Spleen (tissue), 7 donors: ENCODE data around the gene SMAD2.

Experiments
- CTCF ChIP-seq, 11 experiments: fragments of 200-600 bp in 7 of 11; fragments of 450-650 bp in 4 of 11; sonication (generic) in 4 of 11; IDR thresholded peaks in 8 of 11; conservative IDR thresholded peaks in 3 of 11; 1 replicate in 7 of 11; 2 replicates in 4 of 11; pipeline versions ENCODE4 v1.4.0 to v1.8.0; 2016 to 2021; ENCODE audit warnings: antibody characterized with exemption in 11 of 11, inconsistent platforms in 4 of 11, mild to moderate bottlenecking in 1 of 11
- POLR2A ChIP-seq, 3 donors: fragments of 450-650 bp; IDR thresholded peaks; one replicate each; pipeline ENCODE4 v1.5.1; 2017; ENCODE audit warnings: antibody characterized with exemption in 3 of 3, mild to moderate bottlenecking in 1 of 3
- POLR2AphosphoS5 ChIP-seq, 3 donors: sonication (generic); formaldehyde crosslinking; IDR thresholded peaks; one replicate each; pipeline ENCODE4 v1.5.1; 2017; ENCODE audit warnings: antibody characterized with exemption in 3 of 3
- donor health status: DM: no; HTN: no; CAD: no; lungs with moderate emphysema.
- donor health status: DM: no; HTN: no; CAD: no.
- donor health status: DM: no; HTN: no; CAD: no.

- TF ChIP-seq CTCF (IDR thresholded peaks at IDR 0.05 in 8 of 11, conservative IDR thresholded peaks at IDR 0.05 in 3 of 11): no peak
- no peak for TF ChIP-seq POLR2AphosphoS5 (IDR thresholded peaks at IDR 0.05)
- TF ChIP-seq POLR2A (IDR thresholded peaks at IDR 0.05): no peak
Observed at GRCh38 chr18:47802802-47803201, 127.7 kb downstream of the SMAD2 start.
